WTC11 (cell line): ENCODE measurements around the gene ZFR2. TPM values are rescaled to one million over a fixed set of nuclear protein-coding genes. Genes with fewer than 3 reads are reported as not detected.

Experiments used
- ATAC-seq: fragments of 200-7000 bp; cut with Tn5 transposase; 2 replicates; pipeline ENCODE4 v1.10.0; 2021; ENCODE audit warnings: mild to moderate bottlenecking, moderate library complexity
- CTCF ChIA-PET: fragments of 300-600 bp; sonication (Branson Sonifier 250); formaldehyde crosslinking; loops from one replicate; lab custom pipeline; 2021; ENCODE audit warnings: antibody characterized with exemption; lab: Charles Lee
- POLR2A ChIA-PET: fragments of 350-600 bp; sonication (Branson Sonifier 250); formaldehyde crosslinking; loops from one replicate; lab custom pipeline; 2021; ENCODE audit warnings: antibody characterized with exemption; lab: Charles Lee
- DNase-seq: peaks from one replicate; pipeline ENCODE4 v3.0.0; 2021; ENCODE audit warnings: low spot score
- H3K27ac Mint-ChIP-seq: 2 replicates; pipeline ENCODE4 v1.8.0; 2021; ENCODE audit warnings: mixed read lengths
- H3K27me3 Mint-ChIP-seq: 2 replicates; pipeline ENCODE4 v1.8.0; 2021; ENCODE audit warnings: low read depth, mild to moderate bottlenecking, moderate library complexity, mixed read lengths
- H3K36me3 Mint-ChIP-seq: 2 replicates; pipeline ENCODE4 v1.8.0; 2021; ENCODE audit warnings: mixed read lengths
- H3K4me1 Mint-ChIP-seq: 2 replicates; pipeline ENCODE4 v1.8.0; 2022; ENCODE audit warnings: mixed read lengths
- H3K4me3 Mint-ChIP-seq: 2 replicates; pipeline ENCODE4 v1.8.0; 2021; ENCODE audit warnings: mild to moderate bottlenecking, moderate library complexity, mixed read lengths
- H3K9me3 Mint-ChIP-seq: 2 replicates; pipeline ENCODE4 v1.8.0; 2021; ENCODE audit warnings: mixed read lengths
- AFF4 ChIP-seq: sonication (generic); formaldehyde crosslinking; IDR thresholded peaks from 2 replicates; pipeline ENCODE4 v1.8.1; 2023; ENCODE audit warnings: mild to moderate bottlenecking, missing genetic modification reagents, borderline replicate concordance
- E2F4 ChIP-seq: sonication (generic); formaldehyde crosslinking; IDR thresholded peaks from 2 replicates; pipeline ENCODE4 v1.8.1; 2022; ENCODE audit warnings: low read depth, mild to moderate bottlenecking, moderate library complexity, missing genetic modification reagents, borderline replicate concordance
- E2F5 ChIP-seq: sonication (generic); formaldehyde crosslinking; IDR thresholded peaks from 2 replicates; pipeline ENCODE4 v1.8.1; 2022; ENCODE audit warnings: mild to moderate bottlenecking, moderate library complexity, missing genetic modification reagents
- MXD4 ChIP-seq: fragments of 250-450 bp; sonication (Bioruptor Pico); IDR thresholded peaks from 2 replicates; pipeline ENCODE4 v1.8.0; 2021; ENCODE audit warnings: mild to moderate bottlenecking, moderate library complexity, borderline replicate concordance
- NFYB ChIP-seq: sonication (generic); formaldehyde crosslinking; conservative IDR thresholded peaks from 2 replicates; pipeline ENCODE4 v1.8.0; 2022; ENCODE audit warnings: low read depth, missing genetic modification reagents
- NR1H2 ChIP-seq: sonication (generic); formaldehyde crosslinking; IDR thresholded peaks from 2 replicates; pipeline ENCODE4 v1.9.0; 2021; ENCODE audit warnings: mild to moderate bottlenecking, moderate library complexity, missing genetic modification reagents
- ZNF121 ChIP-seq: sonication (generic); formaldehyde crosslinking; IDR thresholded peaks from 2 replicates; pipeline ENCODE4 v1.8.0; 2023; ENCODE audit warnings: missing genetic modification reagents
- ZNF532 ChIP-seq: fragments of 250-450 bp; sonication (Bioruptor Pico); IDR thresholded peaks from 2 replicates; pipeline ENCODE4 v1.9.0; 2021; ENCODE audit warnings: mild to moderate bottlenecking, borderline replicate concordance
- total RNA-seq: library from RNA; stranded (reverse); gene quantifications from 3 replicates; pipeline ENCODE4 v1.2.3, GENCODE V29; 2021

Gene ZFR2
- total RNA-seq, 1 experiment from 2014 or later, result 17.5 TPM

GRCh38 chr19:3851254-3852176 is 17.3 kb downstream of the ZFR2 start (continued):
- no peak for TF ChIP-seq MXD4
- no peak for TF ChIP-seq NR1H2 (CRISPR knock-in tag)
- TF ChIP-seq NFYB (CRISPR knock-in tag), result no peak
- no peak for TF ChIP-seq E2F4
- no peak for TF ChIP-seq E2F5

- no peak for TF ChIP-seq AFF4 (CRISPR knock-in tag)
- ChIA-PET CTCF (interaction anchor here (3.4 kb wide), 1 partner anchor 88 kb away, joined by 18 read pairs; the partner anchor contains the start of gene MRPL54), POLR2A (no interaction called here)
- DNase-seq, result no peak
- Mint-ChIP-seq H3K9me3 (peaks cover 35% of the 10 kb centered on the region), H3K36me3 (peaks cover 39% of the 10 kb centered on the region), H3K27ac (no peak overlapping the region), H3K4me1 (no peaks in the 10 kb centered on the region), H3K4me3 (no peak overlapping the region), H3K27me3 (peaks cover 11% of the 10 kb centered on the region)
- ATAC-seq, result no peak
These were observed 18.4 kb downstream of the ZFR2 start for GRCh38 chr19:3850320-3850972.

- CTCF ChIA-PET, result interaction anchor here (0.8 to 3.4 kb wide), 14 partner anchors 9 to 87 kb away, joined by 3 to 18 read pairs (median 6); partner anchors contain the start of genes ATCAY, MRPL54 and NMRK2
- H3K4me1 Mint-ChIP-seq, result no peaks in the 10 kb centered on the region
- ATAC-seq (no peak), DNase-seq (no peak)
- TF ChIP-seq ZNF121 (CRISPR knock-in tag), result no peak
- no peak for TF ChIP-seq ZNF532
- TF ChIP-seq, all 79 proteins: peak for 0
- H3K36me3 Mint-ChIP-seq, result peaks cover 38% of the 10 kb centered on the region
- POLR2A ChIA-PET, result interaction anchor here (0.7 kb wide), 1 partner anchor 119 kb away, joined by 4 read pairs; no protein-coding TSS in a partner anchor
- no peak overlapping the region for H3K4me3 Mint-ChIP-seq
- peaks cover 11% of the 10 kb centered on the region for H3K27me3 Mint-ChIP-seq
- H3K27ac Mint-ChIP-seq, result no peak overlapping the region
- H3K9me3 Mint-ChIP-seq, result peaks cover 35% of the 10 kb centered on the region
These were observed 19.1 kb downstream of the ZFR2 start for GRCh38 chr19:3849787-3850186.
